Cardiac septum (tissue), 1 donor: ENCODE measurements around the gene TACC2. TPM values are rescaled to one million over a fixed set of nuclear protein-coding genes. Genes with fewer than 3 reads are reported as not detected.
A peak's percentile ranks its signal among the peaks of the same experiment; 100 is the strongest.

ENCODE experiments used
- DNase-seq: peaks from one replicate; pipeline ENCODE4 v3.0.0-alpha.2; 2020; ENCODE audit warnings: low spot score
- intact Hi-C: fragments of 100-400 bp; cut with DNase I; formaldehyde crosslinking; loops from one replicate; pipeline ENCODE4 v1.14.0; 2022
- total RNA-seq: library from RNA; stranded (reverse); fragmentation: NEBNext Ultra II Directional; extraction: Animal tissue kit (Norgen Biotek cat#: 25700); gene quantifications from one replicate; pipeline ENCODE4 v1.2.1, GENCODE V29; 2021
- donor health status: DM: no; HTN: no; CAD: no.

Gene TACC2
- total RNA-seq, 1 donor from 2014 or later: 282 TPM

DNA sequence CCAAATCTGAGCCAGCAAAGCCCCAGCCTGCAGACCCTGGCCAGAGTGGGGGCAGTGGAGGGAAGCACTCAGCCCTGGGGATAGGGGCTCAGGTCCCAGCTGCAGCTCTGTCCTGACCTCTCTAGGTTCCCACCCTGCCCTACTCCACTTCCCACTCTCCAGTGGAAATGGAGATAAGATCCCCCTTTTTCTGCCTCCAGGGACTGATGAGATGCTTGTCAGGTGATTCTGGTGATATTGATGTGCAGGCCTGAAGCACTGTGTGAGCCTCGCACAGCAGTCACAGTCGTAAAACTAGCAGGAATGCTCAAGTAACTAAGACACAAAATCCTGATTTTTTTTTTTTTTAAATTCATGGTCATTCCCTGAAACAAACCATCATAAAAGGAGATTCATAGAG is 227.1 kb downstream of the TACC2 start:
- intact Hi-C loops: no loop called here
- DNase-seq: no peak

DNA sequence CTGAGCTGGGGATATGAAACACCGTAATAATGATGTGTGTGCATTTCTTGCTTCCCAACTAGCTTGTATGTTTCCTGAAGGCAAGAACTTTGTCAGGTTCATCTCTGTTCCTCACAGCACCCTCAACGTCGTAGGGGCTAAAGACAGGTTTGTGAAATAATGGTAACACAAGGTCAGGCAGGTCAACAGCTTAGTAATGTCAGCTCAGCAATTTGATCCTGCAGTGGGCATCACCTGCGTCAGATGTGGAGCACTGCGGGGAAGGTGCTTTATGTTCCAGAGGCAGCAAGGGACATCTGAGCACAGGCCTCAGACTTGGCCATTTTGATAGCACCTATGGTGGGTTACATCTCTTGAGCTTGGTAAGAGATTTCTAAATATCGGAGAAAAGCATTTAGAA is 230.4 kb downstream of the TACC2 start:
- DNase-seq: no peak
- intact Hi-C loops: no loop called here

DNA sequence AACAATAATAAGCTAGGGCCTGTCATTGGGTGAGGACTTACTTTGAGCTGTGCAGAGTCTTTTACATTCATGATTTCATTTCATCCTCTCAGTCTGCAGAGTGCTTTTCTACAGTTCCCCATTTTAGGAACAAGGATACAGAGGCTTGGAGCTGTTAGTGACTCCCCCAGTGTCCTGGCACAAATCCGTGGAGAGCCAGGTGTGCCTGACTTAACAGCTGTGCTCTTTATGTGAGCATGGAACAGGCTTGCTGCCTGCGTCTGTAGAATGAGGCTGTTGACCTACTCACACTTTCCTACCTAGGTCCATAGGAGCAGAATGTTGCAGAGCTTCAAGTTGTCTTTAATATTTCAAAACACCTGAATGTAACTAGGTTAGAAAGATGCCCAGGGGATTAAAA is 231.8 kb downstream of the TACC2 start:
- intact Hi-C loops: no loop called here
- DNase-seq: no peak

DNA sequence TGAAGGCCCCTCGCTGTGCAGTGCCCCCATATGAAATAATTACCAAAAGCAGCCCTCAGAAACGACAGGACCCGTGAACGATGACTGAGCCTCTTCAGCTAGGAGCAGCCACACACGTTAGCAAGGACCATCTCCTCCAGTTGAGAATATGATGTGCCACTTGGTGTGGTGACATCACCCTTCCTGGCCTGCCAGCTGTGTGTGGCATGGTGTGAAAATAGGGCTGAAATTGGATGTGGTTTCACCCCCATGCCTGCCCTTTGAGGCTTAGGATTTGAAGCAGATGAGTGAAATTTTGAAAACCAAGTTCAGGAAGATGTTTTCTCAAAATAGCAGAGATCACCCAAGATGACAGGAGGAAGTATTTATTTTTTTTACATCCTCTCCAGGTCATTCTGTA is 233.0 kb downstream of the TACC2 start:
- intact Hi-C loops: no loop called here

DNA sequence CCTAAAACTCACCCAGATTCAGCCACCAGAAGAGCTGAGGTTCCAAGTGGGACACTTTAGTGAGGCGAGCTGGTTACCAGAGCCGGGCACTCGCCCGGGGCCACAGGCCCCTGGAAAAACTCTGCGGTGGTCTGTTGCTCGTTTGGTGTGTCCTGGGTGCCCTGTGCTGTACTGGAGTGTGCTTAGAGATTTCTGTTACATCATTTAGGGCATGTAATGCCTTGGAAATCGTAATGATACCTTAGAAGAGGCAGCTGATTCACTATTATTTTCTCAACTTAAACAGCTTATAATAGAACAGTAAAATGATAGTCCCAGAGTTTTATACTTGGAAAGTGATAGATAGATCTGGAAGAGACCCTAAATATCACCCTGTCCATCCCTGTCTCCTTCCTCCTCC is 233.7 kb downstream of the TACC2 start:
- DNase-seq: no peak
- intact Hi-C loops: no loop called here

More for the DNA sequence above, 233.0 kb downstream of the TACC2 start:
- DNase-seq: no peak

DNA sequence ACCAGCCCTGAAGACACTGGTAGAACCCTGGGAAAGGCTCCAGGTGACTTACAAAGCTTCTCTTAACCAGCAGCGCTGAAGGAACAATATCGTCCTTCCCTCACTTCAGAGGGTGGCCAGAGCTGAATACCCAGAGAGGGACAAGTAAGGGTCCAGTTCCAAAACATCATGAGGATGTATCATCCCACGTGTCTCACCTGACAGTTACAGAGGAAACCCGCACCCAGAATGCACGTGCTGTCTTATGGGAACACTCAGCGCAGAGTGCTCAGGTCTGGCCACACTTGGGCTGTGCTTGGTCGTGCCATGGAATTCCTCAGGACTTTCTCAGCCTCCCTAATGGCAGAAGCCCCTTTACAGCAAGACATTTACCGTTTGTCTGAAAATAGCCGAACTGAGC is 235.2 kb downstream of the TACC2 start:
- no peak for DNase-seq
- intact Hi-C loops: no loop called here

DNA sequence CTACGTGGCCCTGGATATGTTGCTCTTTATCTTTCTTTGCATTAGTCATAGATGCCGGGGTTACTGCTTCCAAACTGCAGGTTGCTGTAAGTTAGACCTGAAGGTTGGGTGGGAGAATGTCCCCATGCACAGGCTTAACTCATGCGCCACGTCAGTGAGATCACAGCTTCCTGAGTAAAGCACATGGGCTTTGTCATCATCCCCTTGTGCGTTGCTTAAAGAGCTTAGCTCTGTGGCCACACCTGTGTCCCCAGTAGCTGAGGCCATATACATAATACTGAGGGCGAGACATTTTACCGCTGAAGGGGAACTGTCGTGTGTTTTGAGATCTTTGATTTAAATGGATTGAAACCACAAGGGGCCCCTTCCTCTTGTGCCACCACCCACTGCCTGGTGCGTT is 236.4 kb downstream of the TACC2 start:
- intact Hi-C loops: no loop called here
- no peak for DNase-seq

DNA sequence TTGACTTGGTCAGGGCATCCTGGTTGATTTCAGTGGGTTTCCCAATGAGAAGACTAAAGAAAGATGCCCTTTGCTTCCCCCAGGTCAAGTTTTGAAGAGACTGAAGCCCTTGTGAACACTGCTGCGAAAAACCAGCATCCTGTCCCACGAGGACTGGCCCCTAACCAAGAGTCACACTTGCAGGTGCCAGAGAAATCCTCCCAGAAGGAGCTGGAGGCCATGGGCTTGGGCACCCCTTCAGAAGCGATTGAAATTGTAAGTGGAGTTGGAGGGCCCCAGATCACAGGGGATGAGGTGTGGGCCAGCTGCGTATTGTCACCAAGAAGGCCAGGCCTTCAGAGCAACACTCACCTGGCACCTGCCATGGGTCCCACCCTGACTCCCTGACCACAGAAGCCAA is 238.8 kb downstream of the TACC2 start:
- no peak for DNase-seq
- intact Hi-C loops: no loop called here

DNA sequence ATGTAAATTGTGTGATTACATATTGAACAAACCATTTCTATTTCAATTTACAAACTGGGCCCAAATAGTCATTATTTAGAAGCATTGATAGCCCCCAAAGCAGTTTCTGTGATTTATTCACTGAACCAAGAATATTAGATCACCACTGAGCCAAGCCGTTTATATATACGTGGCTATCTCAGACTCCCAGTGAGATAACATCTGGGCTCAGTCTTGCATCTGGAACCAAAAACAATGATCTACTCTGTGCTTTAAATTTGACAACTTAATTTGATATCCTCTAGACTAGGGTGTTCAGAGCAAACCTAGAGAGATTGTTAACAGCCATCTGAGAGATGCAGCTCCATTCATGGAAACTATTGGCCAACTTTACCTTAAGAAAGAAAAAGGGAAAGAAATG is 240.7 kb downstream of the TACC2 start:
- intact Hi-C loops: no loop called here

DNA sequence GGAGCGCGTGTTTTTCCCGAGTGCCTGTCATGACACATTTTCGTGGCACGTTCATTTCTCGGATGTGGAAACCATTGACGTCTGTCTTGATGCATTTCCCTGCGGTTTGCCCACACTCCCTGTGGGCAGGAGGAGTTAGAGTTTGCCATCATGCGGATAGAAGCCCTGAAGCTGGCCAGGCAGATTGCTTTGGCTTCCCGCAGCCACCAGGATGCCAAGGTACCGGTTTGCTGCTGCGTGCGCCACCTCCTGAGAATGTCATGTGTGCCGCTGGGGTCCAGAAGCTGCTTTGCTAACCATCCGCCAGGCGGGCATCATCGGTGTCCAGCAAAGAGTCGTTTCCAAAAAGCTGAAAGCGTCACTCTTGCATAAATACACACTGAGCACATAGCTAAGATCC is 241.3 kb downstream of the TACC2 start:
- intact Hi-C loops: no loop called here
- DNase-seq: no peak

More for the DNA sequence above, 240.7 kb downstream of the TACC2 start:
- no peak for DNase-seq

DNA sequence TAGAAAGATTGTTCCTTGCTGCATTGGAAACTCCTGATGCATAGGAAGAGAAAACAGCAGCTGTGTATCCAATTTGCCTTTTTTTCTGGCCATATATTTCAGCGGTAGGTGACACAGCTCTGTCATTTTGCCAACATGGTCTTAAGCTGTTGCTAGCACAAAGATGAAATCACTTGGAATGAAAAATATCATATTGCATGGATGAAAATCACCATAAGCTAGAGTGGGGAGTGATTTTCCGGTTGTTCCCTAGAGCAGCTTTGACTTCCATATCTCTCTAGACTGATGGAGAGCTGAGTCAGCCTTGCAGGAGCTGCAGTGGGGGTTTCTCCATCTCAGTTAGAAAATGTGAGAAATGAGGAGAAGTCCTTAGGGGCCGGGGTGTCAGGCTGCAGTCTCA is 243.8 kb downstream of the TACC2 start:
- intact Hi-C loops: no loop called here

DNA sequence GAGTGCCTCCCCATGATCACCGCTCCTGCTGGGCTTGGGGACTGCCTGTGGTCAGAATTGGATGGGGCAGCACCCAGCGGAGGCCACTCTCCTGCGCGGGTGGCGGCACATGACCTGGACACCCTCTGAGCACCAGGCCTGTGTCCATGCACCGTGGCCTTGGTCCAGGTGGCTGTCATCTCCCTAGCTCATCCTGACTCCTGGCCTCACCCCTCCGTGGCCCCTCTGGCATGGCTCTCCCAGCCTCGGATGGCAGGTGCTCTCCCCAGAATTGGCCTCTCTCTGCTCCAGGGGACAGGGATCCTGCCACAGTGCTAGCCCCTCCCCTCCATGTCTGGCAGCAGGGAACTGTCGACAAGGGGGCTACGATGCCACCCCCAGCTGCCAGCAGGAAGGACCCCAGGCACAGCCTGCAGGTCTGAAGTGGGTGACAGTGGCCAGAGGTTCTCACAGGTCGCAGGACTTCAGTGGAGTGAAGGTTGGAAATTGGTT is 244.9 kb downstream of the TACC2 start:
- intact Hi-C loops: no loop called here
- no peak for DNase-seq

More for the DNA sequence above, 243.8 kb downstream of the TACC2 start:
- DNase-seq: no peak

DNA sequence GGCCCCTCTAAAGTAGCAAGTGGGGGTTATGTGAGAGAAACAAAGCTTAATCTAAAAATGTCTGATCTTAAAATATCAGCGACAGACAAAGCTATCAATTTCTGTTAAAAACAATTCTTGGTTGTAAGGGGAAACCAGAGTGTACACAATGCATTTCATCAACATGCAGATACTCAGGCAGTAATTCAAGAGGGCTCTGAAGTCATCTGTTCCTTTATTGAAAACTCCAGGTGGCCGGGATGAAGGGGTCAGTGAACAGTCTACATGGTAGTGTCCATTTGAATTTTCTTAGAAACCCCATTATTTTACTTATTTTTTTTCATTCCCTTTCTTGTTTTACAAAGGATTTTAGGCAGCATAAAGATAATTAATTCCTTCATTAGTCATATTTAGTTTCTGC is 245.5 kb downstream of the TACC2 start:
- DNase-seq: no peak
- intact Hi-C loops: no loop called here

DNA sequence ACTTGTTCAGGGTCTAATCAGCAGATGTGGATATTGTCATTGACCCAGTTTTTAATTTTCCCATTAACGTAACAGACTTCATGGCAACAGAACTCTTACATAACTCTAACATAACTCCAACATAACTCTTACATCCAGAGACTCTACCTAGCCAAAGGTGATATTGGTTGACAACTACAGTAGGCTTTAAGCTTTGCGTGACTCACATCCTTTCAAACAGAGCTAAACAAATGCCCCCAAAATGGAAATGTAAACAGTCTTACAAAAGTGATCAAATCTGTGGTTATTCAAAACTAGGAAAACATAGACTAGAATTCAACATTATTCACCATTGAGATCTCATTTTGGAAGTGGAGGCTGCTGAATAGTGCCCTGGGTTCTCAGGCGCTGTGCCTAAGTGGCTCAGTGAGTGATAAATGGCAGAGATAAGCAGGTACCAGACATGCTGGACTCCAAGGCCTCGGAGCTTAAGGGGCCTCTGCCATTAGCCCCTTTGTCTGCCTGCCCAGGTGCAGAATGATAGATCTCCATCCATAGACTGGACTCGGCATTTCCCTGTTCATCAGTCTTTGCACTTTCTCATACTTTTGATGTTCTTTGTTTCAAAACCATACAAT is 247.8 kb downstream of the TACC2 start:
- no peak for DNase-seq
- intact Hi-C loops: no loop called here

DNA sequence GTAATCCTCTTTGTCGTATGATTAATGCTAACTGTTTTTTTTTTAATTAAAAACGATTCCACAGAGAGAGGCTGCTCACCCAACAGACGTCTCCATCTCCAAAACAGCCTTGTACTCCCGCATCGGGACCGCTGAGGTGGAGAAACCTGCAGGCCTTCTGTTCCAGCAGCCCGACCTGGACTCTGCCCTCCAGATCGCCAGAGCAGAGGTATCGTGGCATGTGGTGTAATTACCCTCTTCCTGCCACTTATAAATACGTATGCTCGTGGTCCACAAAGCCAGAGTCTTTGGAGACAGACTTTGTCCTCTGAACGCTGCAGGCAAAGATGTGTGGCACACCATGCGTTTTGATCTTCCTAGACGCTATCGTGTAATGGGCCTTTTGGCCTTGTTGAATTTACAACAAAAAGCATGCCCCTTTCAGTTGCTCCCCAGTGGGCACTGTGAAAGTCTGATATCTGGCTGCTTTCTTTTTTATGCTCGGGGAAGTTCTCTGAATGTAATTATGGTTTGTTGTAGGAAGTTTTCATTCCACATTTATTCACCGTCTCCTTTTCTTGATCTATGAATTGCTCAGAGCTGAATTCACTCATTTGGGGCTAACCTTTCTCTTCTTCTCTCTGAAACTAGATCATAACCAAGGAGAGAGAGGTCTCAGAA is 248.5 kb downstream of the TACC2 start:
- intact Hi-C loops: no loop called here
- no peak for DNase-seq

DNA sequence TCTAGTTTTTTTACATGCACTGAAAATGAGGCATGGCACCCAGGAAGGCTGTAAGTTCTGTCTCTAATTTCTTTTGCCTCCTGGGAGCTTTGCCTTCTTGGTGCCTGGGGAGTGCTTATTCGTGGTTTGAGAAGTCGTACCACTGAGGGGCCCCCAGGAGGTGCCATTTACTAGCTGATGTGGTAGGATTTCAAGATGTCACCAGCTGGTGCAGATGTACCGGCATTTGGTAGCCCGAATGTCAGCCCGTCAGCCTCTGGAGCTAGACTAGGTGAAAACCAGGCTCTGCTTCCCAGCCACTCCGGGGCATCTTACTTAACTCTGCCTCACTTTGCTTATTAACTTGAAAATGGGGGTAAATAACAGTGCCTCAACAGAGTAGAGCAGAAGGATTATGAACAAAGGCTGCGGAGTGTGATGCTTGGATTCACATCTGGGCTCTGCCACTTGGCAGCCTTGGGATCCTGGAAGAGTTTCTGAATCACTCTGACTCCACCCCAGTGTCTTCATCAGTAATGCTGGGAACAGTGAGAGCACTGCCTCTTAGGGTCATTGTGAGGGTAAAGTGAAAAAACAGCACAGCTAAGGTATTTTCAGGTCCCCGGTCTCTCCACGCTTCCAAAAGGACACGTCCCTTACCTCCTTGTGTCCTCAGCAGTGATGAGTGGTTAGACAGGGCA is 250.8 kb downstream of the TACC2 start:
- DNase-seq: peak; percentile 61
- intact Hi-C loops: no loop called here

DNA sequence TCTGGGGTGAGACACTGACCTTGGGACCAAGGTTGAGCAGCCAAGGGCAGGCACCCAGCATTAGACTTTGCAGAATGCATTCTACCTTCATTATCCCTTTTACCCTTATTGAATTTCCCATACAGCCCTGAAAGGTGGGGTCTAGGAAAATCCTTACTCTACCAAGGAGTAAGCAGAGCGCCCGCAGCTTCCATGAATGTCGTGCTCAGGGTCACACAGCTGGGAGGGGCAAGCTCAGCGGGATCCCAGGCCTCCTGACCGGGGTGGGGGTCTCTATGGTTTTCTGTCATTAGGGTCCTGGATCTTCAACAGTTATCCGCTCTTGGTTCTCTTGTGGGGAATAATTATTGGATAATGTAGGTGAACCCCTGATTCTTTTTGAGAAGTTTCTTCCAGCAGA is 251.4 kb downstream of the TACC2 start:
- intact Hi-C loops: no loop called here
- DNase-seq: peak; percentile 63

DNA sequence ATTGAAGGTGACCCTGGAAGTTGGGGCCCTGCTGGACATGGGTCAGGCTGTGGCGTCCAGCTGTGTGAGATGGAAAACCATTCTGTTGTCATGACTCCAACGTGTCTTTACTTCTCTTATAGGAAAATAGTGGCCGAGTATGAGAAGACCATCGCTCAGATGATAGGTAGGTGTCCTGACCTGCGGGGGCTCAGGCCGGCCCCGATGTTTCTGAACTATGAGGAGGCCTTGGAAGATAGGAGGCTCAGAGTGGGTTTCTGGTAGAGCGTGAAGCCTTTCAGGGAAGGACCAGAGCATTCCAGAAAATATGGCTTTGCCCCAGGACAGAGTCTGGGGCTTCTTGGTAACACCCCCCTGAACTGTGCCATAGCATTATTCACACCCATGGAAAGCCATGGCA is 252.9 kb downstream of the TACC2 start:
- intact Hi-C loops: no loop called here
- DNase-seq: peak; percentile 47

DNA sequence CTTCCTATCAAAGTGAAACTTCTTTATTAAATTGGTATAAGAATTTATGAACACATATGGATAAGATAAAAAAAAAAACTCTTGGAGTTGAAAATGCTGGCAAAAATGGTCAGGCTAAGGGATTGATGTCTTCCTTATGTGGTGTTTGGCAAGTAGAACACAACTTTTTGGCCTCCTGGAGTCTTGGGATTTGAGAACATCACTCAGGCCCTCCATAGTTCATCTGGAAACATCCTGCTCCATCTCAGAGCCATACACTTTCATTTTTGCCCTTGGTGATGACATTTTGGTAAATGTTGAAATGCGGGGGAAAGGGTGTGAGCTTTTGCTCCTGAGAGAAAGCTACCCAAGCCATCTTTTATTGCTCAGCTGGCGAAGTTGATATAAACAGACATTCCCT is 254.6 kb downstream of the TACC2 start:
- intact Hi-C loops: no loop called here

DNA sequence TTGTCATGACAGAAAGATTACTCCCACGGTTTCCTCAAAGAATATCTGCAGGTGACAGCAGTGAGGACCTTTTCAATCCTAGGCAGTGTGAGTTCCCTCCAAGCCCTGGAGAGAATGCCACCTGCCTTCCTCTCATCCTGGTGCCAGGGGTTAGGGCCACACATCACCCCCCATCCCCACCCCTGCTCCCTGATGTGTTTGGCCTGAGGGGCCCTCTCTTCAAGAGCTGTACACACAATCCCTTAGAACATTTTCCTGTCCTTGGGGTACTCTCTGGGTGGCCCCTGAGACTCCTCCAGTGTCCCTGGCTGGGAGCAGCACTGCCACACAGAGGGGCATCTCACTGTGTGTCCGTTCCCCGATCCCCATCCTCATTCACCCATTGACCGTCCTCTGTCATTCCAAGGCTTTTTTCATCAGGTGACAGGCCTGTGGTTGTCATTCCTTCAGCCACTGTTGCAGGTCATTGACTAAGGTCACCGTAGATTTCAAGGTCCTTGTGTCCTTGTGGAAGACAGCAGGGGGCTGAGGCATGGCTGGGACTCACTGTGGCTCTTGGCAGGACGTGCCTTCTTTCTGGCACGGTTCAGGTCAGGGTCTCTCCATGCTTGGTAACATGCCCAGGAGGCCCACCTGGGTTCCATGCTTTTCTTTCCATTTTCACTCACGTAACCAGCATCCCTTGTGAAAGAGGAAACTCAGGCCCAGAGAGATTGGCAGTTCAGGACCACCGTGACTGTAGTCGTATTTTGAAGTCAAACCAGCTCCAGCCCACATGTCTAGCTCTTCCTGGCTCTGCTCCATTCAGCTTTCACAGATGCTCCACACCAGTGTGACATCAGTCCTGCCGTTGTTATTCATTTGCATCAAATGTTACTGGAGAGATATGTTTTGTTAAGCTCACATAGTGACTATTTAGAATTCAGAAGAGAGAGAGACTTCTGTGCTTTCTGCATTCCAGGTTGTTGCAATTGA is 255.3 kb downstream of the TACC2 start:
- DNase-seq: peak; percentile 53
- intact Hi-C loops: no loop called here

More for the DNA sequence above, 254.6 kb downstream of the TACC2 start:
- DNase-seq: no peak
